Tibial nerve (tissue), 4 donors: Measurements from ENCODE around the gene NNMT.

Source experiments
- EP300 ChIP-seq, 2 donors: sonication (generic); formaldehyde crosslinking; IDR thresholded peaks; one replicate each; pipeline ENCODE4 v1.6.1; 2017; ENCODE audit warnings: antibody characterized with exemption in 2 of 2, mild to moderate bottlenecking in 1 of 2
- POLR2A ChIP-seq, 2 donors: fragments of 450-650 bp; IDR thresholded peaks; one replicate each; pipeline ENCODE4 v1.6.1; 2017; ENCODE audit warnings: antibody characterized with exemption in 2 of 2, mild to moderate bottlenecking in 2 of 2, moderate library complexity in 2 of 2
- TF ChIP-seq, protein P1 (sequence below), 5 experiments: fragments of 200-600 bp in 3 of 5; fragments of 450-650 bp in 2 of 5; sonication (generic) in 3 of 5; IDR thresholded peaks; one replicate each; pipeline ENCODE4 v1.5.1; 2016 to 2019; ENCODE audit warnings: antibody characterized with exemption in 5 of 5, mild to moderate bottlenecking in 3 of 5, moderate library complexity in 2 of 5

GRCh38 chr11:114278342-114279065 is 17.7 kb upstream of the NNMT start:
- TF ChIP-seq, protein P1, sequence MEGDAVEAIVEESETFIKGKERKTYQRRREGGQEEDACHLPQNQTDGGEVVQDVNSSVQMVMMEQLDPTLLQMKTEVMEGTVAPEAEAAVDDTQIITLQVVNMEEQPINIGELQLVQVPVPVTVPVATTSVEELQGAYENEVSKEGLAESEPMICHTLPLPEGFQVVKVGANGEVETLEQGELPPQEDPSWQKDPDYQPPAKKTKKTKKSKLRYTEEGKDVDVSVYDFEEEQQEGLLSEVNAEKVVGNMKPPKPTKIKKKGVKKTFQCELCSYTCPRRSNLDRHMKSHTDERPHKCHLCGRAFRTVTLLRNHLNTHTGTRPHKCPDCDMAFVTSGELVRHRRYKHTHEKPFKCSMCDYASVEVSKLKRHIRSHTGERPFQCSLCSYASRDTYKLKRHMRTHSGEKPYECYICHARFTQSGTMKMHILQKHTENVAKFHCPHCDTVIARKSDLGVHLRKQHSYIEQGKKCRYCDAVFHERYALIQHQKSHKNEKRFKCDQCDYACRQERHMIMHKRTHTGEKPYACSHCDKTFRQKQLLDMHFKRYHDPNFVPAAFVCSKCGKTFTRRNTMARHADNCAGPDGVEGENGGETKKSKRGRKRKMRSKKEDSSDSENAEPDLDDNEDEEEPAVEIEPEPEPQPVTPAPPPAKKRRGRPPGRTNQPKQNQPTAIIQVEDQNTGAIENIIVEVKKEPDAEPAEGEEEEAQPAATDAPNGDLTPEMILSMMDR (IDR thresholded peaks at IDR 0.05) = no peak
- no peak for TF ChIP-seq POLR2A (IDR thresholded peaks at IDR 0.05)
- TF ChIP-seq EP300 (IDR thresholded peaks at IDR 0.05) = no peak
